C4-2B (cell line): ENCODE data around the gene AKAP9.

Source experiments
- CTCF ChIP-seq: fragments of 450-650 bp; conservative IDR thresholded peaks from 2 replicates; pipeline ENCODE4 v1.5.1; 2017; ENCODE audit warnings: mild to moderate bottlenecking
- ZFX ChIP-seq: fragments of 450-650 bp; IDR thresholded peaks from 2 replicates; pipeline ENCODE4 v1.6.1; 2017

GRCh38 chr7:92058040-92058439 lies 117.4 kb downstream of the AKAP9 start:
- TF ChIP-seq CTCF (no peak), ZFX (no peak)
